K562 (cell line): ENCODE data around the gene PTPRE. TPM values are rescaled to one million over a fixed set of nuclear protein-coding genes. Genes with fewer than 3 reads are reported as not detected.

Experiments
- ATAC-seq: fragments of 200-7000 bp; cut with Tn5 transposase; 3 replicates; pipeline ENCODE4 v1.9.1; 2020; ENCODE audit warnings: moderate library complexity
- BruUV-seq: library from RNA; stranded (reverse); fragments of 400-500 nt; replicated peaks from 2 replicates; lab custom pipeline; 2021; lab: Mats Ljungman, UMichigan
- CTCF ChIA-PET: fragments of 300-600 bp; formaldehyde crosslinking; extraction: SDS; loops from one replicate; lab custom pipeline; 2021; ENCODE audit warnings: low intra/inter-chr PET ratio; lab: Yijun Ruan, JAX
- POLR2A ChIA-PET: fragments of 300-600, 350-650 bp; sonication (Branson Sonifier 250); formaldehyde crosslinking; extraction: SDS; loops from one replicate; lab custom pipeline; 2021; ENCODE audit warnings: antibody characterized with exemption, inconsistent platforms; lab: Yijun Ruan, JAX
- DNase-seq, 4 experiments: peaks; one replicate each; pipeline versions ENCODE4 v3.0.0 to v3.0.0-alpha.2; 2011 to 2018; ENCODE audit warnings: low spot score in 3 of 4, mixed read lengths in 3 of 4; ENCODE audit errors: extremely low read depth in 1 of 4
- FAIRE-seq: peaks from 2 replicates; lab custom pipeline; 2011; peaks lifted over from hg19 to GRCh38; lab: Jason Lieb, UNC
- H2AFZ ChIP-seq: 2 replicates; pipeline ENCODE4 v1.6.0; 2011; ENCODE audit warnings: low read depth, low read length, control low read depth, inconsistent platforms
- H3K27ac ChIP-seq: fragments of 200-600 bp; 3 replicates; pipeline ENCODE4 v1.8.0; 2011; ENCODE audit warnings: low read depth, mild to moderate bottlenecking, control low read depth, inconsistent platforms, low read length, moderate library complexity, mixed read lengths; ENCODE audit errors: extremely low read depth
- H3K27me3 ChIP-seq, 2 experiments: fragments of 300-600 bp in 1 of 2; 2 replicates in 1 of 2; 3 replicates in 1 of 2; pipeline versions ENCODE4 v1.6.0 to v1.8.0; 2011; ENCODE audit warnings: inconsistent platforms in 2 of 2, low read length in 2 of 2, mild to moderate bottlenecking in 1 of 2, mixed read lengths in 1 of 2, moderate library complexity in 1 of 2; ENCODE audit not compliant: control insufficient read depth in 2 of 2, insufficient read depth in 2 of 2
- H3K36me3 ChIP-seq: fragments of 300-600 bp; 3 replicates; pipeline ENCODE4 v1.8.0; 2011; ENCODE audit warnings: mild to moderate bottlenecking, low read length, inconsistent platforms; ENCODE audit not compliant: control insufficient read depth, insufficient read depth
- H3K4me1 ChIP-seq, 2 experiments: fragments of 200-600 bp in 1 of 2; replicated peaks in 1 of 2; 2 replicates in 1 of 2; 3 replicates in 1 of 2; pipeline versions ENCODE4 v1.5.1 to v1.8.0; 2011; ENCODE audit warnings: inconsistent platforms in 2 of 2, low read length in 2 of 2, mild to moderate bottlenecking in 1 of 2, mixed read lengths in 1 of 2, moderate library complexity in 1 of 2; ENCODE audit not compliant: control insufficient read depth in 2 of 2, insufficient read depth in 2 of 2
- H3K4me2 ChIP-seq: 2 replicates; pipeline ENCODE4 v1.6.1; 2011; ENCODE audit warnings: low read length, control low read depth, inconsistent platforms, mixed read lengths; ENCODE audit not compliant: insufficient read depth
- H3K4me3 ChIP-seq: fragments of 200-600 bp; sonication (generic), shearing (Covaris generic); 2 replicates; pipeline ENCODE4 v1.5.1; 2016; ENCODE audit warnings: control low read depth, inconsistent platforms
- H3K79me2 ChIP-seq: fragments of 200-600 bp; 3 replicates; pipeline ENCODE4 v1.8.0; 2011; ENCODE audit warnings: low read length, inconsistent platforms; ENCODE audit not compliant: control insufficient read depth, insufficient read depth
- H3K9ac ChIP-seq, 2 experiments: 2 replicates each; pipeline versions ENCODE4 v1.6.0 to v1.6.1; 2011; ENCODE audit warnings: low read depth in 2 of 2, low read length in 2 of 2, control low read depth in 1 of 2, inconsistent platforms in 1 of 2, mild to moderate bottlenecking in 1 of 2, mixed read lengths in 1 of 2; ENCODE audit not compliant: insufficient read depth in 1 of 2
- H3K9me1 ChIP-seq: one replicate; pipeline ENCODE4 v1.6.0; 2011; ENCODE audit warnings: inconsistent platforms, mild to moderate bottlenecking, low read length, moderate library complexity; ENCODE audit not compliant: control insufficient read depth, insufficient read depth
- H3K9me3 ChIP-seq: replicated peaks from 2 replicates; pipeline ENCODE4 v1.5.1; 2011; ENCODE audit warnings: low read depth, low read length, inconsistent platforms; ENCODE audit not compliant: control insufficient read depth, insufficient read depth
- H4K20me1 ChIP-seq: replicated peaks from 2 replicates; pipeline ENCODE4 v1.6.1; 2011; ENCODE audit warnings: low read length, inconsistent platforms, mixed read lengths; ENCODE audit not compliant: control insufficient read depth, insufficient read depth
- EGR1 ChIP-seq: fragments of 450-650 bp; conservative IDR thresholded peaks from 2 replicates; pipeline ENCODE4 v1.6.1; 2017; ENCODE audit warnings: mild to moderate bottlenecking
- NFIC ChIP-seq: fragments of 450-650 bp; IDR thresholded peaks from 2 replicates; pipeline ENCODE4 v1.6.1; 2017; ENCODE audit warnings: mild to moderate bottlenecking, inconsistent platforms
- SMARCB1 ChIP-seq: IDR thresholded peaks from 2 replicates; pipeline ENCODE4 v1.6.1; 2011; ENCODE audit warnings: improper control_type of control experiment, low read depth; ENCODE audit not compliant: insufficient read length
- WGBS: fragments of 100-300 bp; shearing (Covaris generic); methylation state at CpG from one replicate; pipeline ENCODE4 v1.1.6; 2016; ENCODE audit warnings: low coverage, mixed read lengths; ENCODE audit not compliant: insufficient coverage; ENCODE audit errors: missing lambda C conversion rate; 5-methylcytosine and 5-hydroxymethylcytosine counted together
- in situ Hi-C: fragments of 300-500 bp; cut with MboI; formaldehyde crosslinking; loops from 4 replicates; pipeline ENCODE4 v1.15.0; 2018; ENCODE audit warnings: inconsistent platforms, mixed read lengths
- intact Hi-C: fragments of 100-400 bp; cut with micrococcal nuclease; formaldehyde crosslinking; loops from 2 replicates; pipeline ENCODE4 v1.14.2; 2022
- polyA plus RNA-seq, 8 experiments: library from polyadenylated mRNA; depleted of rRNA in 4 of 8; stranded (reverse) in 5 of 8; unstranded in 3 of 8; fragments of >200 nt; fragmentation: Nextera tagmentation in 2 of 8; fragmentation: Illumina TruSeq in 1 of 8; extraction: Ambion mirVana in 2 of 8; extraction: Trizol in 1 of 8; gene quantifications; 2 replicates each; pipeline versions ENCODE4 v1.2.1 to v1.2.3, GENCODE V29; 2011 to 2014; ENCODE audit warnings: inconsistent platforms in 1 of 8, missing spikeins in 1 of 8
- total RNA-seq, 7 experiments: library from RNA; depleted of rRNA in 6 of 7; stranded (reverse); fragments of >200 nt in 6 of 7; fragmentation: Illumina TruSeq in 2 of 7; extraction: Trizol in 2 of 7; gene quantifications; 2 replicates each; pipeline versions ENCODE4 v1.2.1 to v1.2.3, GENCODE V29; 2011 to 2021; ENCODE audit warnings: low replicate concordance in 1 of 7
- TF ChIP-seq, protein P1 (sequence below), 2 experiments: fragments of 450-650 bp in 1 of 2; sonication (generic) in 1 of 2; formaldehyde crosslinking in 1 of 2; IDR thresholded peaks; 2 replicates each; pipeline versions ENCODE4 v1.7.1 to v1.9.0; 2016 to 2022; ENCODE audit warnings: inconsistent platforms in 1 of 2, mild to moderate bottlenecking in 1 of 2, missing genetic modification reagents in 1 of 2

The PTPRE gene
- total and polyA plus RNA-seq, 9 of the 15 experiments (the other 6 are each of a cell fraction or from before 2014, with no cell fraction given) = 0.01 to 0.13 (median 0.04) TPM; not detected in 4

DNA sequence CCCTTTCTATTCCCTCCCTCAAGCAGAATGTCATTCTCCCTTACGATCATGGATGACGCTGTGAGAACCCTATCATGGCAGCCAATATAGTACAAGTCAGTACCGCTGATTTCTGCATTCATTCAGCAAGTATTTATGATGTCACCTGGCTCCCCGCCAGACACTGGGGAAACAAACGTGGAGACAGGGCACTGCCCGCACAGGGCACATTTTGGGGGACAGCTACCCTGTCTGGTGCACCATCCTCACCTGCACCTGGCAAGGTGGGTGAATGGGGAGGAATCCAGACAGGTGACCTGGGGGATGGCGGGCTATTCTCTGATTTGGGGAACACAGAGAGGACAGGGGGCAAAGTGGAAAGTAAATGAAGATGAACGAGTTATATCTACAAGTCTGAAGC, 190.9 kb downstream of the PTPRE start:
- no peak overlapping the region for H3K4me3 ChIP-seq
- H3K9ac ChIP-seq = no peak overlapping the region
- TF ChIP-seq NFIC (peak; percentile 58), EGR1 (no peak)
- ChIA-PET POLR2A (interaction anchor here (1.3 kb wide), 1 partner anchor 14 kb away, joined by 6 read pairs; no protein-coding TSS in a partner anchor), CTCF (no interaction called here)
- H3K9me1 ChIP-seq = no peaks in the 10 kb centered on the region
- no peaks in the 10 kb centered on the region for H3K79me2 ChIP-seq
- FAIRE-seq (no peak), ATAC-seq (no peak), DNase-seq (no peak)
- H3K4me2 ChIP-seq = no peak overlapping the region
- H4K20me1 ChIP-seq = 0 out of 2 replicates have a peak, but pooled peaks cover 4% of the 10 kb centered on the region
- no peak overlapping the region for H3K27ac ChIP-seq
- WGBS = 82% methylated on average over 6 of the region's 8 CpGs
- H2AFZ ChIP-seq = no peak overlapping the region
- no peaks in the 10 kb centered on the region for H3K27me3 ChIP-seq
- intact Hi-C loops (no loop called here), in situ Hi-C loops (no loop called here)
- no peaks in the 10 kb centered on the region for H3K9me3 ChIP-seq
- no peaks in the 10 kb centered on the region for H3K4me1 ChIP-seq
- BruUV-seq = no TSS peak
- peaks cover 58% of the 10 kb centered on the region; the same call in 2 of the 3 replicates for H3K36me3 ChIP-seq

DNA sequence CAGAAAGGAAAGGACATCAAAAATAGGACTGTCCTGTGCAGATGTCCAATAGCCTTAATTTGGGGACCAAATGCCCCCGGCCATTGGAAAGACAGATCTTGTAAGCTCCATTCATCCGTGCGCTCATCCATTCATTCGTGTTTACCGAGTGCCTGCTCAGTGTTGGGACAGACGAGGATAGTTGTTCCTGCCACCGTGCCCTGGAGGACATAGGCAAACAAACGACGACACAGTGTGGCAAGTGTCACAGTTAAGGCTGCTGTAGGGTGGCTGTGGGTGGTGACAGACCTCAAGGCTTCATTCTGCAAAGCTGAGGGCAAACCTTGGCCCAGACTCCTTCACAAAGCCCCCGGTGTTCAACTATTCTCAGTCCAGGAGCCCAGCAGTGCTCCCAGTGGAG, 191.7 kb downstream of the PTPRE start:
- no TSS peak for BruUV-seq
- FAIRE-seq = no peak

More for the DNA sequence above, 191.7 kb downstream of the PTPRE start:
- DNase-seq (no peak), ATAC-seq (no peak)
- no peak overlapping the region for H2AFZ ChIP-seq
- H3K9ac ChIP-seq = no peak overlapping the region
- WGBS = 93% methylated on average over 9 of the region's 10 CpGs
- no peaks in the 10 kb centered on the region for H3K9me1 ChIP-seq
- no peak overlapping the region for H3K4me3 ChIP-seq
- peaks cover 67% of the 10 kb centered on the region; the same call in 2 of the 3 replicates for H3K36me3 ChIP-seq
- H3K4me1 ChIP-seq = no peaks in the 10 kb centered on the region
- TF ChIP-seq, protein P1, sequence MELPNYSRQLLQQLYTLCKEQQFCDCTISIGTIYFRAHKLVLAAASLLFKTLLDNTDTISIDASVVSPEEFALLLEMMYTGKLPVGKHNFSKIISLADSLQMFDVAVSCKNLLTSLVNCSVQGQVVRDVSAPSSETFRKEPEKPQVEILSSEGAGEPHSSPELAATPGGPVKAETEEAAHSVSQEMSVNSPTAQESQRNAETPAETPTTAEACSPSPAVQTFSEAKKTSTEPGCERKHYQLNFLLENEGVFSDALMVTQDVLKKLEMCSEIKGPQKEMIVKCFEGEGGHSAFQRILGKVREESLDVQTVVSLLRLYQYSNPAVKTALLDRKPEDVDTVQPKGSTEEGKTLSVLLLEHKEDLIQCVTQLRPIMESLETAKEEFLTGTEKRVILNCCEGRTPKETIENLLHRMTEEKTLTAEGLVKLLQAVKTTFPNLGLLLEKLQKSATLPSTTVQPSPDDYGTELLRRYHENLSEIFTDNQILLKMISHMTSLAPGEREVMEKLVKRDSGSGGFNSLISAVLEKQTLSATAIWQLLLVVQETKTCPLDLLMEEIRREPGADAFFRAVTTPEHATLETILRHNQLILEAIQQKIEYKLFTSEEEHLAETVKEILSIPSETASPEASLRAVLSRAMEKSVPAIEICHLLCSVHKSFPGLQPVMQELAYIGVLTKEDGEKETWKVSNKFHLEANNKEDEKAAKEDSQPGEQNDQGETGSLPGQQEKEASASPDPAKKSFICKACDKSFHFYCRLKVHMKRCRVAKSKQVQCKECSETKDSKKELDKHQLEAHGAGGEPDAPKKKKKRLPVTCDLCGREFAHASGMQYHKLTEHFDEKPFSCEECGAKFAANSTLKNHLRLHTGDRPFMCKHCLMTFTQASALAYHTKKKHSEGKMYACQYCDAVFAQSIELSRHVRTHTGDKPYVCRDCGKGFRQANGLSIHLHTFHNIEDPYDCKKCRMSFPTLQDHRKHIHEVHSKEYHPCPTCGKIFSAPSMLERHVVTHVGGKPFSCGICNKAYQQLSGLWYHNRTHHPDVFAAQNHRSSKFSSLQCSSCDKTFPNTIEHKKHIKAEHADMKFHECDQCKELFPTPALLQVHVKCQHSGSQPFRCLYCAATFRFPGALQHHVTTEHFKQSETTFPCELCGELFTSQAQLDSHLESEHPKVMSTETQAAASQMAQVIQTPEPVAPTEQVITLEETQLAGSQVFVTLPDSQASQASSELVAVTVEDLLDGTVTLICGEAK (IDR thresholded peaks at IDR 0.05) = 0 out of 2 replicates have a peak, but pooled peaks have one; percentile 30
- TF ChIP-seq, protein P1 (CRISPR knock-in tag; IDR thresholded peaks at IDR 0.05) = no peak
- no peak for TF ChIP-seq SMARCB1
- H3K27ac ChIP-seq = no peak overlapping the region
- intact Hi-C loops (no loop called here), in situ Hi-C loops (no loop called here)
- CTCF ChIA-PET = no interaction called here
- H3K4me2 ChIP-seq = no peak overlapping the region
- no peaks in the 10 kb centered on the region for H3K79me2 ChIP-seq
- H3K9me3 ChIP-seq = no peaks in the 10 kb centered on the region
- no peaks in the 10 kb centered on the region for H3K27me3 ChIP-seq
- POLR2A ChIA-PET = no interaction called here
- 0 out of 2 replicates have a peak, but pooled peaks cover 4% of the 10 kb centered on the region for H4K20me1 ChIP-seq
